GM23338 (cell line): ENCODE measurements around the gene SOD1. TPM values are rescaled to one million over a fixed set of nuclear protein-coding genes. Genes with fewer than 3 reads are reported as not detected.

Experiments
- ATAC-seq: fragments of 200-7000 bp; cut with Tn5 transposase; 3 replicates; pipeline ENCODE4 v1.9.1; 2020
- DNase-seq: peaks from one replicate; pipeline ENCODE4 v3.0.0-alpha.2; 2015; ENCODE audit warnings: low spot score
- H2AFZ ChIP-seq: fragments of 200-600 bp; sonication (generic); 2 replicates; pipeline ENCODE4 v1.8.0; 2016; ENCODE audit warnings: antibody characterized with exemption, mild to moderate bottlenecking, moderate library complexity
- H3F3A ChIP-seq: fragments of 200-600 bp; sonication (generic); replicated peaks from 2 replicates; pipeline ENCODE4 v1.8.0; 2017; ENCODE audit warnings: antibody characterized with exemption, mixed run types, low read depth
- H3K27ac ChIP-seq: fragments of 200-600 bp; sonication (generic); 2 replicates; pipeline ENCODE4 v1.6.1; 2016; ENCODE audit warnings: low read depth
- H3K27me3 ChIP-seq: fragments of 200-600 bp; sonication (generic); 2 replicates; pipeline ENCODE4 v1.8.0; 2016; ENCODE audit warnings: mild to moderate bottlenecking, mixed run types, moderate library complexity; ENCODE audit not compliant: insufficient read depth
- H3K36me3 ChIP-seq: fragments of 200-600 bp; sonication (generic); 2 replicates; pipeline ENCODE4 v1.8.0; 2016; ENCODE audit warnings: mild to moderate bottlenecking; ENCODE audit not compliant: insufficient read depth
- H3K4me1 ChIP-seq: fragments of 200-600 bp; sonication (generic); 2 replicates; pipeline ENCODE4 v1.8.0; 2016; ENCODE audit warnings: mild to moderate bottlenecking, moderate library complexity; ENCODE audit not compliant: insufficient read depth
- H3K4me2 ChIP-seq: fragments of 200-600 bp; sonication (generic); 2 replicates; pipeline ENCODE4 v1.7.1; 2017; ENCODE audit warnings: mixed run types
- H3K4me3 ChIP-seq: fragments of 200-600 bp; sonication (generic); 2 replicates; pipeline ENCODE4 v1.6.1; 2016; ENCODE audit warnings: mixed run types
- H3K79me2 ChIP-seq: fragments of 200-600 bp; sonication (generic); replicated peaks from 2 replicates; pipeline ENCODE4 v1.8.0; 2017; ENCODE audit warnings: mild to moderate bottlenecking; ENCODE audit not compliant: insufficient read depth
- H3K9me2 ChIP-seq: fragments of 200-600 bp; sonication (generic); 2 replicates; pipeline ENCODE4 v1.8.0; 2017; ENCODE audit not compliant: insufficient read depth
- H4K20me1 ChIP-seq: fragments of 200-600 bp; sonication (generic); replicated peaks from 2 replicates; pipeline ENCODE4 v1.8.0; 2017; ENCODE audit warnings: mild to moderate bottlenecking; ENCODE audit not compliant: insufficient read depth
- H3K27ac Mint-ChIP-seq: 2 replicates; pipeline ENCODE4 v1.8.0; 2020; ENCODE audit warnings: inconsistent platforms, mild to moderate bottlenecking, moderate library complexity, mixed read lengths
- H3K27me3 Mint-ChIP-seq: 3 replicates; pipeline ENCODE4 v1.8.0; 2022; ENCODE audit warnings: low read depth, mild to moderate bottlenecking, moderate library complexity, mixed read lengths, inconsistent platforms; ENCODE audit not compliant: insufficient read depth, poor library complexity
- H3K36me3 Mint-ChIP-seq: 3 replicates; pipeline ENCODE4 v1.8.0; 2021; ENCODE audit warnings: low read depth, mild to moderate bottlenecking, inconsistent platforms, moderate library complexity, mixed read lengths
- H3K4me1 Mint-ChIP-seq: 3 replicates; pipeline ENCODE4 v1.8.0; 2020; ENCODE audit warnings: mild to moderate bottlenecking, inconsistent platforms, mixed read lengths
- H3K4me3 Mint-ChIP-seq: 3 replicates; pipeline ENCODE4 v1.8.0; 2021; ENCODE audit warnings: moderate library complexity, mild to moderate bottlenecking, inconsistent platforms, mixed read lengths
- H3K9me3 Mint-ChIP-seq: 3 replicates; pipeline ENCODE4 v1.8.0; 2020; ENCODE audit warnings: moderate library complexity, mild to moderate bottlenecking, inconsistent platforms, mixed read lengths
- CREB1 ChIP-seq: fragments of 250-450 bp; sonication (Bioruptor Pico); IDR thresholded peaks from 2 replicates; pipeline ENCODE4 v1.5.0; 2020; ENCODE audit warnings: low read depth, mild to moderate bottlenecking, moderate library complexity
- EZH2 ChIP-seq: fragments of 200-600 bp; sonication (generic); IDR thresholded peaks from one replicate; pipeline ENCODE4 v1.8.0; 2017; ENCODE audit warnings: antibody characterized with exemption, mild to moderate bottlenecking, low read depth; ENCODE audit not compliant: unreplicated experiment
- EZH2phosphoT487 ChIP-seq: fragments of 200-600 bp; sonication (generic); IDR thresholded peaks from one replicate; pipeline ENCODE4 v1.8.1; 2018; ENCODE audit warnings: antibody characterized with exemption; ENCODE audit not compliant: unreplicated experiment
- JUNB ChIP-seq: IDR thresholded peaks from one replicate; pipeline ENCODE4 v1.6.1; 2016; ENCODE audit warnings: antibody characterized with exemption; ENCODE audit not compliant: unreplicated experiment
- NANOG ChIP-seq: IDR thresholded peaks from 2 replicates; pipeline ENCODE4 v1.6.1; 2016; ENCODE audit warnings: antibody characterized with exemption, borderline replicate concordance
- POLR2AphosphoS5 ChIP-seq: IDR thresholded peaks from 2 replicates; pipeline ENCODE4 v1.6.1; 2016; ENCODE audit warnings: antibody characterized with exemption, low read depth
- STAT1 ChIP-seq: IDR thresholded peaks from one replicate; pipeline ENCODE4 v1.6.1; 2016; ENCODE audit warnings: antibody characterized with exemption; ENCODE audit not compliant: unreplicated experiment
- ZNF114 ChIP-seq: fragments of 250-450 bp; sonication (Bioruptor Pico); IDR thresholded peaks from 2 replicates; pipeline ENCODE4 v1.5.0; 2020; ENCODE audit warnings: mild to moderate bottlenecking, moderate library complexity
- ZNF331 ChIP-seq: fragments of 250-450 bp; sonication (Bioruptor Pico); IDR thresholded peaks from 2 replicates; pipeline ENCODE4 v1.5.0; 2020; ENCODE audit warnings: low read depth, mild to moderate bottlenecking, moderate library complexity
- polyA plus RNA-seq: library from polyadenylated mRNA; unstranded; fragments of >200 nt; fragmentation: Nextera tagmentation; extraction: Ambion mirVana; gene quantifications from 2 replicates; pipeline ENCODE4 v1.2.1, GENCODE V29; 2016
- total RNA-seq: library from RNA; depleted of rRNA; stranded (reverse); fragments of >200 nt; shearing (Covaris generic); gene quantifications from 2 replicates; pipeline ENCODE4 v1.2.3, GENCODE V29; 2014
- TF ChIP-seq, protein P1 (sequence below): IDR thresholded peaks from one replicate; pipeline ENCODE4 v1.6.1; 2018; ENCODE audit warnings: antibody characterized with exemption; ENCODE audit not compliant: unreplicated experiment
- TF ChIP-seq, protein P2 (sequence below), 2 experiments: fragments of 200-600 bp in 1 of 2; sonication (generic) in 1 of 2; conservative IDR thresholded peaks; 2 replicates each; pipeline versions ENCODE4 v1.5.1 to v1.6.1; 2016 to 2017; ENCODE audit warnings: antibody characterized with exemption in 2 of 2, low read depth in 2 of 2, mild to moderate bottlenecking in 2 of 2, moderate library complexity in 1 of 2
- TF ChIP-seq, protein P3 (sequence below): IDR thresholded peaks from 2 replicates; pipeline ENCODE4 v1.6.1; 2016; ENCODE audit warnings: antibody characterized with exemption
- TF ChIP-seq, protein P4 (sequence below): fragments of 250-450 bp; sonication (Bioruptor Pico); IDR thresholded peaks from 2 replicates; pipeline ENCODE4 v1.5.0; 2020; ENCODE audit warnings: mild to moderate bottlenecking, moderate library complexity

Gene SOD1
- total and polyA plus RNA-seq, 2 experiments from 2014 or later, result 123 to 454 TPM

DNA sequence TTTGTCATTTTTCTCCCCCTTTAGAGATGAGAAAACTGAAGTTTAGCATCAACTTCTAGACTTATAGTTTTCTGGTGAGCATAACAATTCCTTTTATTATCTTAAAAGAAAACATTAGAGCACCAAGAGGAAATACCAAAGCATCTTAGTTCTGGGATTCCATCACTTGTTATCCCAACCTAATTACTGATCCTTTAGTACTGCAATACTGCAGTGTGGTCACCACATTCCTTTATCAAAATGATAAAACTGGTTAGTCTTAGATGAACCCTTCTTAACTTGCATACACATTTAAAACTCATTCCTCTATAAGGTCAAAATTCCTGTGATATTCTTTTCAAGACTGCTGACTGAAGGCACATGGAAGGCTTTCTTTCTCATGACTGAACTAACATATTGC lies 23.1 kb downstream of the SOD1 start:
- Mint-ChIP-seq H3K27me3 (peaks cover 5% of the 10 kb centered on the region), H3K4me1 (no peaks in the 10 kb centered on the region), H3K9me3 (no peaks in the 10 kb centered on the region), H3K4me3 (no peak overlapping the region), H3K36me3 (peaks cover 63% of the 10 kb centered on the region), H3K27ac (no peak overlapping the region)
- no peaks in the 10 kb centered on the region for H3F3A ChIP-seq
- TF ChIP-seq, protein P1, sequence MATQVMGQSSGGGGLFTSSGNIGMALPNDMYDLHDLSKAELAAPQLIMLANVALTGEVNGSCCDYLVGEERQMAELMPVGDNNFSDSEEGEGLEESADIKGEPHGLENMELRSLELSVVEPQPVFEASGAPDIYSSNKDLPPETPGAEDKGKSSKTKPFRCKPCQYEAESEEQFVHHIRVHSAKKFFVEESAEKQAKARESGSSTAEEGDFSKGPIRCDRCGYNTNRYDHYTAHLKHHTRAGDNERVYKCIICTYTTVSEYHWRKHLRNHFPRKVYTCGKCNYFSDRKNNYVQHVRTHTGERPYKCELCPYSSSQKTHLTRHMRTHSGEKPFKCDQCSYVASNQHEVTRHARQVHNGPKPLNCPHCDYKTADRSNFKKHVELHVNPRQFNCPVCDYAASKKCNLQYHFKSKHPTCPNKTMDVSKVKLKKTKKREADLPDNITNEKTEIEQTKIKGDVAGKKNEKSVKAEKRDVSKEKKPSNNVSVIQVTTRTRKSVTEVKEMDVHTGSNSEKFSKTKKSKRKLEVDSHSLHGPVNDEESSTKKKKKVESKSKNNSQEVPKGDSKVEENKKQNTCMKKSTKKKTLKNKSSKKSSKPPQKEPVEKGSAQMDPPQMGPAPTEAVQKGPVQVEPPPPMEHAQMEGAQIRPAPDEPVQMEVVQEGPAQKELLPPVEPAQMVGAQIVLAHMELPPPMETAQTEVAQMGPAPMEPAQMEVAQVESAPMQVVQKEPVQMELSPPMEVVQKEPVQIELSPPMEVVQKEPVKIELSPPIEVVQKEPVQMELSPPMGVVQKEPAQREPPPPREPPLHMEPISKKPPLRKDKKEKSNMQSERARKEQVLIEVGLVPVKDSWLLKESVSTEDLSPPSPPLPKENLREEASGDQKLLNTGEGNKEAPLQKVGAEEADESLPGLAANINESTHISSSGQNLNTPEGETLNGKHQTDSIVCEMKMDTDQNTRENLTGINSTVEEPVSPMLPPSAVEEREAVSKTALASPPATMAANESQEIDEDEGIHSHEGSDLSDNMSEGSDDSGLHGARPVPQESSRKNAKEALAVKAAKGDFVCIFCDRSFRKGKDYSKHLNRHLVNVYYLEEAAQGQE, result no peak
- TF ChIP-seq, protein P2, sequence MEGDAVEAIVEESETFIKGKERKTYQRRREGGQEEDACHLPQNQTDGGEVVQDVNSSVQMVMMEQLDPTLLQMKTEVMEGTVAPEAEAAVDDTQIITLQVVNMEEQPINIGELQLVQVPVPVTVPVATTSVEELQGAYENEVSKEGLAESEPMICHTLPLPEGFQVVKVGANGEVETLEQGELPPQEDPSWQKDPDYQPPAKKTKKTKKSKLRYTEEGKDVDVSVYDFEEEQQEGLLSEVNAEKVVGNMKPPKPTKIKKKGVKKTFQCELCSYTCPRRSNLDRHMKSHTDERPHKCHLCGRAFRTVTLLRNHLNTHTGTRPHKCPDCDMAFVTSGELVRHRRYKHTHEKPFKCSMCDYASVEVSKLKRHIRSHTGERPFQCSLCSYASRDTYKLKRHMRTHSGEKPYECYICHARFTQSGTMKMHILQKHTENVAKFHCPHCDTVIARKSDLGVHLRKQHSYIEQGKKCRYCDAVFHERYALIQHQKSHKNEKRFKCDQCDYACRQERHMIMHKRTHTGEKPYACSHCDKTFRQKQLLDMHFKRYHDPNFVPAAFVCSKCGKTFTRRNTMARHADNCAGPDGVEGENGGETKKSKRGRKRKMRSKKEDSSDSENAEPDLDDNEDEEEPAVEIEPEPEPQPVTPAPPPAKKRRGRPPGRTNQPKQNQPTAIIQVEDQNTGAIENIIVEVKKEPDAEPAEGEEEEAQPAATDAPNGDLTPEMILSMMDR (conservative IDR thresholded peaks at IDR 0.05; ENCODE audit: low read depth in 2 of 2), result no peak
- TF ChIP-seq EZH2 (no peak), CREB1 (CRISPR knock-in tag) (no peak), POLR2AphosphoS5 (no peak), EZH2phosphoT487 (no peak), STAT1 (no peak), ZNF114 (no peak), JUNB (no peak), ZNF331 (CRISPR knock-in tag) (no peak), NANOG (no peak)
- TF ChIP-seq, protein P3, sequence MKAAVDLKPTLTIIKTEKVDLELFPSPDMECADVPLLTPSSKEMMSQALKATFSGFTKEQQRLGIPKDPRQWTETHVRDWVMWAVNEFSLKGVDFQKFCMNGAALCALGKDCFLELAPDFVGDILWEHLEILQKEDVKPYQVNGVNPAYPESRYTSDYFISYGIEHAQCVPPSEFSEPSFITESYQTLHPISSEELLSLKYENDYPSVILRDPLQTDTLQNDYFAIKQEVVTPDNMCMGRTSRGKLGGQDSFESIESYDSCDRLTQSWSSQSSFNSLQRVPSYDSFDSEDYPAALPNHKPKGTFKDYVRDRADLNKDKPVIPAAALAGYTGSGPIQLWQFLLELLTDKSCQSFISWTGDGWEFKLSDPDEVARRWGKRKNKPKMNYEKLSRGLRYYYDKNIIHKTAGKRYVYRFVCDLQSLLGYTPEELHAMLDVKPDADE, result no peak
- TF ChIP-seq, protein P4, sequence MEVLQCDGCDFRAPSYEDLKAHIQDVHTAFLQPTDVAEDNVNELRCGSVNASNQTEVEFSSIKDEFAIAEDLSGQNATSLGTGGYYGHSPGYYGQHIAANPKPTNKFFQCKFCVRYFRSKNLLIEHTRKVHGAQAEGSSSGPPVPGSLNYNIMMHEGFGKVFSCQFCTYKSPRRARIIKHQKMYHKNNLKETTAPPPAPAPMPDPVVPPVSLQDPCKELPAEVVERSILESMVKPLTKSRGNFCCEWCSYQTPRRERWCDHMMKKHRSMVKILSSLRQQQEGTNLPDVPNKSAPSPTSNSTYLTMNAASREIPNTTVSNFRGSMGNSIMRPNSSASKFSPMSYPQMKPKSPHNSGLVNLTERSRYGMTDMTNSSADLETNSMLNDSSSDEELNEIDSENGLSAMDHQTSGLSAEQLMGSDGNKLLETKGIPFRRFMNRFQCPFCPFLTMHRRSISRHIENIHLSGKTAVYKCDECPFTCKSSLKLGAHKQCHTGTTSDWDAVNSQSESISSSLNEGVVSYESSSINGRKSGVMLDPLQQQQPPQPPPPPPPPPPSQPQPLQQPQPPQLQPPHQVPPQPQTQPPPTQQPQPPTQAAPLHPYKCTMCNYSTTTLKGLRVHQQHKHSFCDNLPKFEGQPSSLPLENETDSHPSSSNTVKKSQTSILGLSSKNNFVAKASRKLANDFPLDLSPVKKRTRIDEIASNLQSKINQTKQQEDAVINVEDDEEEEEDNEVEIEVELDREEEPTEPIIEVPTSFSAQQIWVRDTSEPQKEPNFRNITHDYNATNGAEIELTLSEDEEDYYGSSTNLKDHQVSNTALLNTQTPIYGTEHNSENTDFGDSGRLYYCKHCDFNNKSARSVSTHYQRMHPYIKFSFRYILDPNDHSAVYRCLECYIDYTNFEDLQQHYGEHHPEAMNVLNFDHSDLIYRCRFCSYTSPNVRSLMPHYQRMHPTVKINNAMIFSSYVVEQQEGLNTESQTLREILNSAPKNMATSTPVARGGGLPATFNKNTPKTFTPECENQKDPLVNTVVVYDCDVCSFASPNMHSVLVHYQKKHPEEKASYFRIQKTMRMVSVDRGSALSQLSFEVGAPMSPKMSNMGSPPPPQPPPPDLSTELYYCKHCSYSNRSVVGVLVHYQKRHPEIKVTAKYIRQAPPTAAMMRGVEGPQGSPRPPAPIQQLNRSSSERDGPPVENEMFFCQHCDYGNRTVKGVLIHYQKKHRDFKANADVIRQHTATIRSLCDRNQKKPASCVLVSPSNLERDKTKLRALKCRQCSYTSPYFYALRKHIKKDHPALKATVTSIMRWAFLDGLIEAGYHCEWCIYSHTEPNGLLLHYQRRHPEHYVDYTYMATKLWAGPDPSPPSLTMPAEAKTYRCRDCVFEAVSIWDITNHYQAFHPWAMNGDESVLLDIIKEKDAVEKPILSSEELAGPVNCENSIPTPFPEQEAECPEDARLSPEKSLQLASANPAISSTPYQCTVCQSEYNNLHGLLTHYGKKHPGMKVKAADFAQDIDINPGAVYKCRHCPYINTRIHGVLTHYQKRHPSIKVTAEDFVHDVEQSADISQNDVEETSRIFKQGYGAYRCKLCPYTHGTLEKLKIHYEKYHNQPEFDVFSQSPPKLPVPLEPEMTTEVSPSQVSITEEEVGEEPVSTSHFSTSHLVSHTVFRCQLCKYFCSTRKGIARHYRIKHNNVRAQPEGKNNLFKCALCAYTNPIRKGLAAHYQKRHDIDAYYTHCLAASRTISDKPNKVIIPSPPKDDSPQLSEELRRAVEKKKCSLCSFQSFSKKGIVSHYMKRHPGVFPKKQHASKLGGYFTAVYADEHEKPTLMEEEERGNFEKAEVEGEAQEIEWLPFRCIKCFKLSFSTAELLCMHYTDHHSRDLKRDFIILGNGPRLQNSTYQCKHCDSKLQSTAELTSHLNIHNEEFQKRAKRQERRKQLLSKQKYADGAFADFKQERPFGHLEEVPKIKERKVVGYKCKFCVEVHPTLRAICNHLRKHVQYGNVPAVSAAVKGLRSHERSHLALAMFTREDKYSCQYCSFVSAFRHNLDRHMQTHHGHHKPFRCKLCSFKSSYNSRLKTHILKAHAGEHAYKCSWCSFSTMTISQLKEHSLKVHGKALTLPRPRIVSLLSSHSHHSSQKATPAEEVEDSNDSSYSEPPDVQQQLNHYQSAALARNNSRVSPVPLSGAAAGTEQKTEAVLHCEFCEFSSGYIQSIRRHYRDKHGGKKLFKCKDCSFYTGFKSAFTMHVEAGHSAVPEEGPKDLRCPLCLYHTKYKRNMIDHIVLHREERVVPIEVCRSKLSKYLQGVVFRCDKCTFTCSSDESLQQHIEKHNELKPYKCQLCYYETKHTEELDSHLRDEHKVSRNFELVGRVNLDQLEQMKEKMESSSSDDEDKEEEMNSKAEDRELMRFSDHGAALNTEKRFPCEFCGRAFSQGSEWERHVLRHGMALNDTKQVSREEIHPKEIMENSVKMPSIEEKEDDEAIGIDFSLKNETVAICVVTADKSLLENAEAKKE (CRISPR knock-in tag), result no peak
- H3K27ac ChIP-seq, result no peak overlapping the region
- no peak overlapping the region for H3K4me3 ChIP-seq
- DNase-seq (no peak), ATAC-seq (no peak)
- H2AFZ ChIP-seq, result no peak overlapping the region
- no peaks in the 10 kb centered on the region for H3K4me1 ChIP-seq
- H3K79me2 ChIP-seq, result peaks cover 14% of the 10 kb centered on the region
- H3K36me3 ChIP-seq, result peaks cover 40% of the 10 kb centered on the region
- H3K9me2 ChIP-seq, result no peaks in the 10 kb centered on the region
- H3K4me2 ChIP-seq, result no peak overlapping the region
- H4K20me1 ChIP-seq, result no peaks in the 10 kb centered on the region; the same call in none of the 2 replicates
- no peaks in the 10 kb centered on the region for H3K27me3 ChIP-seq
